HG02642 (cell line): ENCODE results near the gene CCDC15.
"Not testable (repeated sequence)": the region's sequence is repeated elsewhere in the genome, so short reads cannot be mapped to it uniquely, and the experiment has no call there.

Experiments used
- ATAC-seq: cut with Tn5 transposase; IDR thresholded peaks from one replicate; pipeline ENCODE4 v1.9.1; 2021; ENCODE audit warnings: mild to moderate bottlenecking; ENCODE audit not compliant: unreplicated experiment, poor library complexity

Gene CCDC15

GRCh38 chr11:125079151-125079877 is 125.3 kb downstream of the CCDC15 start:
- no peak for ATAC-seq

- ATAC-seq, result no peak
Observed at GRCh38 chr11:125079878-125080530, 126.0 kb downstream of the CCDC15 start.

GRCh38 chr11:125080531-125080911 is 126.5 kb downstream of the CCDC15 start:
- ATAC-seq, result no peak

- ATAC-seq, result no peak
Observed at GRCh38 chr11:125081098-125081798, 127.2 kb downstream of the CCDC15 start.

- ATAC-seq, result no peak
Observed at GRCh38 chr11:125082040-125082439, 128.0 kb downstream of the CCDC15 start.

DNA sequence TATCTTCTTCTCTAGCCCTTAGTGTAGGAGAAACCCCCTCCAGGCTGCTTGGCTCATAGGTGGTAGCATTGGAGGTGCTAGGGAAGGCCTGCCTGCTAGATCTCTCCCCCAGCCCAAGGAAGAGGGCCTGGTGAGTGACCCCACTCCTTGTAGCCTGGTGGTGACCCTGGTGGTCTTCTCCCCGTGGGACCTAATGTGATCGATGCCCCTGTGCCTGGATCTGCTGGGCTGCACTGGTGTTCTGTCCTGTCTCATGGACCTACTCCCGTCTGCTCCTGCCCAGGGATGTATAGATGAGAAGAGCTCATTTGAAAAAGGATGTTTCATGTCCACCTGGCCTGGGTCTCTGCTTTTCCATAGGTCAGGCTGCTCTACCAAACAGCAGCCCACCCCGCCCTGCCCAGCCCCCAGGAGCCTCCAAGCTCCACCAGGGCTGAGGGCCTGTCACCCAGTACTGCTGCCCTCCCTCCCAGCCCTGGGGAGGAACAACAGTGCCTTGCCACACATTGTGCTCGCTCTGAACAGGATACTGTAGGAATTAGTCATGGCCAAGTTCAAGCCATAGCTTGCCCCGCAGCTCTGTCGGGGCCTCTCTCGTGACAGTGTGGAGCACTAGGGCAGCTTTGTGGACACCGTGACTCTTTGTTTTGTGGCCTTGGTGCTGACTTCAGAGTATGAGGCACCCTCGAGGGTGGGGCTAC is 128.8 kb downstream of the CCDC15 start:
- no peak for ATAC-seq

GRCh38 chr11:125083312-125084056 is 129.5 kb downstream of the CCDC15 start:
- ATAC-seq, result no peak

GRCh38 chr11:125084057-125084416 is 130.0 kb downstream of the CCDC15 start:
- ATAC-seq, result no peak

GRCh38 chr11:125084761-125085231 is 130.8 kb downstream of the CCDC15 start:
- no peak for ATAC-seq

DNA sequence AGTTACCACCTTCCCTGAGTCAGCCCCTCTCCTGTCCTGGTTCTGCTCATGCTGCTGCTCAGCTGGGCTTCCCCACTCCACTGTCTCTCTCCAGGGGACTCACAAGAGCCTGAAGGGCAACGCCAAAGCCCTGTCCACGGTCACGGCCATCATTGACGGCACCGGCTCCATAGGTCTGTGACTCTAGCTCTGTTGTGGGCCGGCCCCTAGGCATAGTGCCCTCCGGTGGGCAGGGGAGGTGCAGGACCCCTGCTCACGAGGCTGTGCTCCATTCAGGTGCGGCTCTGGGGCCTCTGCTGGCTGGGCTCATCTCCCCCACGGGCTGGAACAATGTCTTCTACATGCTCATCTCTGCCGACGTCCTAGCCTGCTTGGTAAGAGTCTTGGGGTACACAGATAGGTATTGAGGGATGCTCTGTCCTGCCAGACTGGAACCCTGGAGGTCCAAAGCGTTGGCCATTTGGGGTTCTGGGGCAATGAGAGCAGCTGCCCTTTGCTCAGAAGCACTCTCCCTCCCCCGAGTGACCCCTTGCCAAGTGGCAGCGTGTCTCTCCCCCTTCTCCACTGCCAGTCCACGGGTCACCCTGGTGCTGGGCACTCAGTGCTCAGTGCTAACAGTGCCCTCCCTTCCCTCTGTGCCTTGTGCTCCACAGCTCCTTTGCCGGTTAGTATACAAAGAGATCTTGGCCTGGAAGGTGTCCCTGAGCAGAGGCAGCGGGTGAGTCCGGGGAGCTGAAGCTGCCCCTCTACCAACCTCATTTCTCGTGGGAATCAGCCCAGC is 131.5 kb downstream of the CCDC15 start:
- no peak for ATAC-seq

DNA sequence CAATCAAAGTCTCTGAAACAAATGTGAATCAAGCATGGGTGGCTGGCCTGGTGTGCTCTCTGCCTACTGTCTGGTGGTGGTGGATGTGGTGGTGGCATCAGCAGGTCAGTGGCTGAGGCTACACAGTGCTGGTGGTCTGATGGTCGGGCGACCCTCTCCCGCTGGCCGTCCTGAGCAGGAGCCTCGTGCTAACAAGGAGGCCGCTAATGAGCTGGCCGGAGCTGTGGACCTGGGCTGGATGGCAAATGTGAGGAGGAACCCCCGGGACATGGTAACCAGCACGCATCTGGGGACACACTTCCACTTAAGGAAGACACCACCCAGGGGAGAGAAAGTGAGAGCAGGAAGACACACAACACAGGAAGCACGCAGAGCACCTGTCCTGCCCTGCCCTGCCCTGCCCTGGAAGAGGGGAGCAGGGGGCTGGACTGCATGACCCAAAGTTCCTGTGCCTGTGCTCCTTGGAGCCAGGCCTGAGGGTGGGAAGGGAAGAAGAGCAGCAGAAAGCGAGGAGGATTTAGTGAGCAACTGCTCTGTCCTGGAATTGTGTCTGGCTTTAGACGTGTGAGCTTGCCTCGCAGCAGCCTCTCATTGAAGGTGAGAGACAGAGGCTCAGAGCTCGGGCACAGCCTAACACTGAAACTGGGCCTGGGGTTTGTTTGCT is 132.8 kb downstream of the CCDC15 start:
- no peak for ATAC-seq

- ATAC-seq, result no peak
Observed at GRCh38 chr11:125088123-125088522, 134.1 kb downstream of the CCDC15 start.

- ATAC-seq, result no peak
Observed at GRCh38 chr11:125088576-125089455, 134.8 kb downstream of the CCDC15 start.

DNA sequence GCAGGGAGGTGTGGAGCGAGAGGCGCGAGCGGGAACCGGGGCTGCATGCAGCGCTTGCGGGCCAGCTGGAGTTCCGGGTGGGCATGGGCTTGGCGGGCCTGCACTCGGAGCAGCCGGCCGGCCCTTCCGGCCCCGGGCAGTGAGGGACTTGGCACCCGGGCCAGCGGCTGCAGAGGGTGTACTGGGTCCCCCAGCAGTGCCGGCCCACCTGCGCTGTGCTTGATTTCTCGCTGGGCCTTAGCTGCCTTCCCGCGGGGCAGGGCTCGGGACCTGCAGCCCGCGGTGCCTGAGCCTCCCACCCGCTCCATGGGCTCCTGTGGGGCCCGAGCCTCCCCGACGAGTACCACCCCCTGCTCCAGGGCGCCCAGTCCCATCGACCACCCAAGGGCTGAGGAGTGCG is 135.5 kb downstream of the CCDC15 start:
- ATAC-seq, result not testable (repeated sequence)

- not testable (repeated sequence) for ATAC-seq
Observed at GRCh38 chr11:125090151-125090550, 136.1 kb downstream of the CCDC15 start.

DNA sequence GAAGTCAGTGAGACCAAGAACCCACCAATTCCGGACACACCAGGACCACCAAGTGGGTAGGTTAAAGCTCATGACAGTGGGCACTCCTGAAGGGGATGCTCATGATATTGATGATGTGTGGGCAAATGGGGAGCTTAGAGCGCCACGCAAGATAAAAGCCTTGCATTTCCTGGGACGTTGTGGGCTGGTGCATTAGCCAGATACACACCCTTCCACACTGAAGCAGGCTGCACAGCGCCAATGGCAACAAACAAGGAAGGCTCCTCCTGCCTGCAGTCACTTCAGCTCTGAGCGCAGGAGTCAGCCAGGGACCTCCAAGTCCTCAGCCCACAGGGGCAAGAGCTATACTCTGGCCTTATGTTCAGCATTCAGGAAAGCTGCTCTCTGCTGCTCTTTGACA is 136.8 kb downstream of the CCDC15 start:
- ATAC-seq, result no peak
